DND-41 (cell line): ENCODE results near the gene DCTN1.

Experiments
- ATAC-seq: fragments of 200-7000 bp; cut with Tn5 transposase; 3 replicates; pipeline ENCODE4 v1.9.1; 2021; ENCODE audit warnings: low read depth; ENCODE audit not compliant: insufficient read depth
- DNase-seq: peaks from one replicate; pipeline ENCODE4 v3.0.0-alpha.2; 2020
- H2AFZ ChIP-seq: 2 replicates; pipeline ENCODE4 v1.6.0; 2012; ENCODE audit warnings: low read depth, low read length
- H3K27ac ChIP-seq: 2 replicates; pipeline ENCODE4 v1.5.1; 2012; ENCODE audit warnings: low read length, inconsistent platforms
- H3K27me3 ChIP-seq: fragments of 200-600 bp; sonication (generic); 2 replicates; pipeline ENCODE4 v1.6.0; 2012; ENCODE audit warnings: low read length, mild to moderate bottlenecking, inconsistent platforms; ENCODE audit not compliant: insufficient read depth, poor library complexity
- H3K36me3 ChIP-seq: 2 replicates; pipeline ENCODE4 v1.5.1; 2012; ENCODE audit warnings: low read length, inconsistent platforms; ENCODE audit not compliant: insufficient read depth
- H3K4me1 ChIP-seq: 2 replicates; pipeline ENCODE4 v1.5.1; 2012; ENCODE audit warnings: mild to moderate bottlenecking, low read length; ENCODE audit not compliant: insufficient read depth
- H3K4me2 ChIP-seq: 2 replicates; pipeline ENCODE4 v1.6.0; 2012; ENCODE audit warnings: mild to moderate bottlenecking, moderate library complexity, low read length, inconsistent platforms; ENCODE audit not compliant: insufficient read depth
- H3K4me3 ChIP-seq, 2 experiments: fragments of 200-600 bp in 1 of 2; shearing (Covaris generic) in 1 of 2; 2 replicates each; pipeline ENCODE4 v1.5.1; 2012 to 2016; ENCODE audit warnings: inconsistent platforms in 2 of 2, low read length in 2 of 2, mild to moderate bottlenecking in 2 of 2, low read depth in 1 of 2, moderate library complexity in 1 of 2
- H3K79me2 ChIP-seq: 2 replicates; pipeline ENCODE4 v1.6.0; 2012; ENCODE audit warnings: low read length, inconsistent platforms; ENCODE audit not compliant: insufficient read depth
- H3K9ac ChIP-seq: 2 replicates; pipeline ENCODE4 v1.6.0; 2012; ENCODE audit warnings: low read depth, mild to moderate bottlenecking, inconsistent platforms, low read length, moderate library complexity
- H3K9me3 ChIP-seq: 2 replicates; pipeline ENCODE4 v1.5.1; 2012; ENCODE audit warnings: low read length, moderate library complexity, mild to moderate bottlenecking, inconsistent platforms; ENCODE audit not compliant: insufficient read depth, severe bottlenecking
- H4K20me1 ChIP-seq: 2 replicates; pipeline ENCODE4 v1.6.0; 2012; ENCODE audit warnings: low read length; ENCODE audit not compliant: insufficient read depth
- EZH2 ChIP-seq: IDR thresholded peaks from 3 replicates; pipeline ENCODE4 v1.6.1; 2012; ENCODE audit warnings: borderline replicate concordance, low read depth, mild to moderate bottlenecking, moderate library complexity, low read length, inconsistent platforms; ENCODE audit not compliant: severe bottlenecking
- TF ChIP-seq, protein P1 (sequence below): IDR thresholded peaks from 2 replicates; pipeline ENCODE4 v1.5.1; 2012; ENCODE audit warnings: borderline replicate concordance, low read length, moderate library complexity, mild to moderate bottlenecking; ENCODE audit not compliant: poor library complexity, severe bottlenecking; ENCODE audit errors: extremely low read depth

The DCTN1 gene

DNA sequence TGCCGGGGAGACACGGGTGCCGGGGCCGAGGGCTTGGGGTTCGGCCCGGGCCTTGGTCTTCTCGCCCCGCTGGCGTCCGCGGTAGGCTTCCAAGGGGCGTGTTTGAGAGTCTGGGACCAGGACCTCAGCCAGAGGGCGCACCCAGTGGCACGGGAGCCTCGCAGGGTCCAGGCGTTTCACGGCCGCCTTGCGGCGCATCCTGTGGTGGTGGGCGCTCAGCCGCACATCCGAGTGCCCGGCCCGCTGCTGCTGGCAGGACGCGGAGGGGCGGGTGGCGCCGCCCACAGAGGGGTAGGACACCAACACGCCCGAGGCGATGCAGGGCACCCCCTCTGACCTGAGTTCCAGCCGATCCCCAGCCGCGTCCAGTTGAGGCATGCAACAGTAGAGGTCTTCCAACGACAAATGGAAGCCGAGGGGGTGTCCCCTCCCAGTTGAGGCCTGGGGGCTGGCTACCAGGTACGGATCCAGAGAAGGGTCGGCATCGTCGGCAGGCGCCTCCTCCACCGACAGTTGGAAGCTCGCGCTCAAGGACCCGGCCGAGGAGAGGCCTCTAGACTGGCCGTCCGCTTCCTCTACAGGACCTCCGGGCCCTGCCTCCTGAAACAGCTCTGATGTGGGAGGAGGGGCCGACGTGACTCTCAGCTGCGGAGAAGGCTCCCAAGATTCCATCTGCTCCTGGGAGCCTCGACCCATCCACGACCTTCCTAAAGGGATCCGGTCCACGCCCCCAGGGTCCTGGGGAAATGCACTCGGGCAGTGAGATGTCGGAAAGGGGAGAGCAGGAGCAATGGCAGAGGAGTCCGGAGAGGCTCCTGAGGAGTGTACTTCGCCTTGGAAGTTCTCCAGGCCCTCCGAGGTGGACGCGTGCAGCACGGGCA, 35.0 kb upstream of the DCTN1 start:
- Histone ChIP-seq H3K27ac (no peak overlapping the region), H3K27me3 (no peaks in the 10 kb centered on the region), H3K4me2 (no peak overlapping the region), H3K4me1 (no peaks in the 10 kb centered on the region), H3K9me3 (no peaks in the 10 kb centered on the region), H4K20me1 (no peaks in the 10 kb centered on the region), H3K79me2 (no peaks in the 10 kb centered on the region), H2AFZ (no peak overlapping the region), H3K9ac (no peak overlapping the region), H3K36me3 (no peaks in the 10 kb centered on the region), H3K4me3 (no peak overlapping the region)
- TF ChIP-seq, protein P1, sequence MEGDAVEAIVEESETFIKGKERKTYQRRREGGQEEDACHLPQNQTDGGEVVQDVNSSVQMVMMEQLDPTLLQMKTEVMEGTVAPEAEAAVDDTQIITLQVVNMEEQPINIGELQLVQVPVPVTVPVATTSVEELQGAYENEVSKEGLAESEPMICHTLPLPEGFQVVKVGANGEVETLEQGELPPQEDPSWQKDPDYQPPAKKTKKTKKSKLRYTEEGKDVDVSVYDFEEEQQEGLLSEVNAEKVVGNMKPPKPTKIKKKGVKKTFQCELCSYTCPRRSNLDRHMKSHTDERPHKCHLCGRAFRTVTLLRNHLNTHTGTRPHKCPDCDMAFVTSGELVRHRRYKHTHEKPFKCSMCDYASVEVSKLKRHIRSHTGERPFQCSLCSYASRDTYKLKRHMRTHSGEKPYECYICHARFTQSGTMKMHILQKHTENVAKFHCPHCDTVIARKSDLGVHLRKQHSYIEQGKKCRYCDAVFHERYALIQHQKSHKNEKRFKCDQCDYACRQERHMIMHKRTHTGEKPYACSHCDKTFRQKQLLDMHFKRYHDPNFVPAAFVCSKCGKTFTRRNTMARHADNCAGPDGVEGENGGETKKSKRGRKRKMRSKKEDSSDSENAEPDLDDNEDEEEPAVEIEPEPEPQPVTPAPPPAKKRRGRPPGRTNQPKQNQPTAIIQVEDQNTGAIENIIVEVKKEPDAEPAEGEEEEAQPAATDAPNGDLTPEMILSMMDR, result no peak
- TF ChIP-seq EZH2, result no peak
- ATAC-seq (no peak), DNase-seq (no peak)

DNA sequence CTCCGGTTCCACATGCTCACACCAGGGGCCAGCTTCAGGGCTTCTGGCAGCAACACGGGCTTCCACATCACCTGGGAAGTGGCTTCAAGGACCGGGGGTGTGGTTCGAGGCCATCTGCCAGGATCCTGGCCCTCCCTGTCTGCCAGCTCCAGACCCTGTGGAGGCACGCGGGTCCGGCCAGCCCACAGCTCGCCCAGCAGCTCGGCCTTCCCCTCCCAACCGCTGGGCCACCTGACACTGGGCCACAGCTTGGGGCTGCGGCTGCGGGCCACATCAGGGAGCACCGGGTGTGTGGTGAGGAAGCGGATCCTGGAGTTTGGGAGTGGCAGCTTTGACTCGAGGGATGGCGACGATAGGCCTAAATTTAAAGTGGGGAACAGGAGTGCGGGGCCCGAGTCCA, 34.3 kb upstream of the DCTN1 start:
- no peak for ATAC-seq

DNA sequence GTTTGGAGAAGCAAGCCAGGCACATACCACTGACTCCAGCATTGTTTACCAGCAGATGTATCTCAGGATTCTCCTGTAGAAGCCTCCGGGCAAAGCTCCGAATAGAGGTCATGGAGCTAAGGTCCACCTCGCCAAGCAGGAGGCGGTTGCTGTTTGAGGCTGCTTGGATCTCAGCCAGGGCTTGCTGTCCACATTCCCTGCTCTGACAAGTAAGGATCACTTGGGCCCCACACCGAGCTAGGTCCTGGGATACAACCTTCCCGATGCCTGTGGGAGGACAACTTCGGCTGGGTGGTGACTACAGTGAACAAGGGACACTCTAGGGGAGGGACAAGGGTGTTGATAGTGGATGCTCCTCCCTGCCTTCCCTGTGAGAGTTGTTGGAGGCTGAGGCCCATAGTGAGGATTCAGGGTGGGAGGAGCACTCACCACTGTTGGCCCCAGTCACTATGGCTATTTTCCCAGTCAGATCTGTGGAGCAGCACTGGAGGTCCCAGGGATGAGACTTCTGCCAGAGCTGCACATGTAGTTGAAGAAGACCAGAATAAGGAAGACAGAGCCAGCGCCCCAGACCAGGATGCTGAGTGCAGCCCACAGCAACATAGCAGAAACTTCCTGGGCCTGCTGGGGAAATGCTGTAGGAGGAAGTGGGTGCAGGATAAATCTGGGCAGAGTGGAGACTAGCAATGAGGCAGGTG, 33.0 kb upstream of the DCTN1 start:
- no peak overlapping the region for H3K4me3 ChIP-seq
- H3K27me3 ChIP-seq, result no peaks in the 10 kb centered on the region
- no peaks in the 10 kb centered on the region for H3K9me3 ChIP-seq
- no peaks in the 10 kb centered on the region for H4K20me1 ChIP-seq
- no peak for ATAC-seq
- no peak for DNase-seq
- no peak overlapping the region for H3K27ac ChIP-seq
- H3K79me2 ChIP-seq, result no peaks in the 10 kb centered on the region
- TF ChIP-seq, protein P1, result no peak
- TF ChIP-seq EZH2, result no peak
- H3K36me3 ChIP-seq, result no peaks in the 10 kb centered on the region
- H3K4me2 ChIP-seq, result no peak overlapping the region
- H2AFZ ChIP-seq, result 0 out of 2 replicates have a peak overlapping the region, but pooled peaks have one; percentile 5
- no peak overlapping the region for H3K9ac ChIP-seq
- no peaks in the 10 kb centered on the region for H3K4me1 ChIP-seq

More for the DNA sequence above, 34.3 kb upstream of the DCTN1 start:
- TF ChIP-seq, protein P1, result no peak
- no peak for TF ChIP-seq EZH2
- H3K4me2 ChIP-seq, result no peak overlapping the region
- H3K4me3 ChIP-seq, result no peak overlapping the region
- H3K27ac ChIP-seq, result no peak overlapping the region
- H3K4me1 ChIP-seq, result no peaks in the 10 kb centered on the region
- H3K9ac ChIP-seq, result no peak overlapping the region
- H3K79me2 ChIP-seq, result no peaks in the 10 kb centered on the region
- no peak for DNase-seq
- H3K36me3 ChIP-seq, result no peaks in the 10 kb centered on the region
- H2AFZ ChIP-seq, result no peak overlapping the region
- H3K27me3 ChIP-seq, result no peaks in the 10 kb centered on the region
- H4K20me1 ChIP-seq, result no peaks in the 10 kb centered on the region
- no peaks in the 10 kb centered on the region for H3K9me3 ChIP-seq
